Sigmoid colon (tissue), 4 donors: ENCODE data around the gene SLC15A3.

ENCODE experiments used
- EP300 ChIP-seq, 4 donors: sonication (generic); formaldehyde crosslinking; IDR thresholded peaks; one replicate each; pipeline ENCODE4 v1.6.1; 2017; ENCODE audit warnings: antibody characterized with exemption in 4 of 4
- POLR2A ChIP-seq, 2 donors: fragments of 450-650 bp; IDR thresholded peaks; one replicate each; pipeline ENCODE4 v1.6.1; 2016; ENCODE audit warnings: antibody characterized with exemption in 2 of 2, mild to moderate bottlenecking in 2 of 2, moderate library complexity in 2 of 2

DNA sequence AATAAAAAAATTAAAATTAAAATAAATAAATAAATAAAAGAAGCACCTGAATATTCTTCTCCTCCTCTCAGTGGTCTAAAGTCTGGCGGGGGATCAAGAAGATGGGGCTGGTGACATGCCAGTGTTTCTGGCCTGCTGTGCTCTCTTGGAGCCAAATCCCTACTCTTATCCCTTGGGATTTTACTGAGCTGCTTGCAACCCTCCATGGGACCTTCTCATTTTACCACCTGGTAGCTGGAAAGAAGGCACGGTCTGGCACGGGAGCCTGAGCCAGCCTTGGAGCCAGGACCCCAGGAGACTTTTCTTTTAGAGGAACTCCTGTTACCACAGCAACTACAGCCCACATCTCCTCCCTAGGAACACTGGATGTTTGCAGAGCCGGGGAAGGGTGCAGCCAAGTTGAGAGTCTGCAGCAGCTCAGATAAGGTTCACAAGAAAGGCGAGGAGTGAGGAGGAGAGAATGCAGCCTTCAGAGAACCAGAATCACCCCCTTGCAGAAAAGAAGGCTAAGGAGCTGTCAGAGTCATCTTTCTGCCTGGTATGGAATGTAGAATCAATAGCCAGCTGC lies 41.0 kb upstream of the SLC15A3 start:
- TF ChIP-seq EP300 (IDR thresholded peaks at IDR 0.05), result no peak
- TF ChIP-seq POLR2A (IDR thresholded peaks at IDR 0.05), result no peak
